Spleen (tissue), 11 donors: Measurements from ENCODE around the gene TMSB4X. TPM values are rescaled to one million over a fixed set of nuclear protein-coding genes. Genes with fewer than 3 reads are reported as not detected.

Experiments
- DNase-seq: peaks from one replicate; pipeline ENCODE4 v3.0.0-alpha.2; 2020
- H3K27ac ChIP-seq, 8 donors: fragments of 200-600 bp; sonication (generic) in 7 of 8; 1 replicate in 4 of 8; 2 replicates in 4 of 8; pipeline versions ENCODE4 v1.5.0 to v1.8.0; 2016 to 2021; ENCODE audit warnings: inconsistent platforms in 4 of 8, mild to moderate bottlenecking in 4 of 8, moderate library complexity in 1 of 8
- H3K27me3 ChIP-seq, 7 donors: fragments of 200-600 bp; sonication (generic) in 6 of 7; replicated peaks in 1 of 7; 1 replicate in 4 of 7; 2 replicates in 3 of 7; pipeline versions ENCODE4 v1.5.0 to v1.8.0; 2016 to 2021; ENCODE audit warnings: inconsistent platforms in 3 of 7, mild to moderate bottlenecking in 1 of 7
- H3K36me3 ChIP-seq, 6 donors: fragments of 200-600 bp; sonication (generic) in 5 of 6; 1 replicate in 4 of 6; 2 replicates in 2 of 6; pipeline versions ENCODE4 v1.5.0 to v1.8.0; 2016 to 2021; ENCODE audit warnings: inconsistent platforms in 2 of 6
- H3K4me1 ChIP-seq, 6 donors: fragments of 200-600 bp; sonication (generic) in 5 of 6; 1 replicate in 3 of 6; 2 replicates in 3 of 6; pipeline versions ENCODE4 v1.5.0 to v1.8.0; 2016 to 2021; ENCODE audit warnings: inconsistent platforms in 3 of 6
- H3K4me3 ChIP-seq, 8 donors: fragments of 200-600 bp; sonication (generic) in 7 of 8; 1 replicate in 4 of 8; 2 replicates in 4 of 8; pipeline versions ENCODE4 v1.5.0 to v1.8.0; 2016 to 2021; ENCODE audit warnings: inconsistent platforms in 4 of 8, mild to moderate bottlenecking in 4 of 8, moderate library complexity in 2 of 8
- H3K9me3 ChIP-seq, 8 donors: fragments of 200-600 bp; sonication (generic) in 7 of 8; 1 replicate in 4 of 8; 2 replicates in 4 of 8; pipeline versions ENCODE4 v1.5.0 to v1.8.0; 2016 to 2021; ENCODE audit warnings: inconsistent platforms in 4 of 8
- CTCF ChIP-seq, 11 experiments: fragments of 200-600 bp in 7 of 11; fragments of 450-650 bp in 4 of 11; sonication (generic) in 4 of 11; IDR thresholded peaks in 8 of 11; conservative IDR thresholded peaks in 3 of 11; 1 replicate in 7 of 11; 2 replicates in 4 of 11; pipeline versions ENCODE4 v1.4.0 to v1.8.0; 2016 to 2021; ENCODE audit warnings: antibody characterized with exemption in 11 of 11, inconsistent platforms in 4 of 11, mild to moderate bottlenecking in 1 of 11
- POLR2A ChIP-seq, 3 donors: fragments of 450-650 bp; IDR thresholded peaks; one replicate each; pipeline ENCODE4 v1.5.1; 2017; ENCODE audit warnings: antibody characterized with exemption in 3 of 3, mild to moderate bottlenecking in 1 of 3
- POLR2AphosphoS5 ChIP-seq, 3 donors: sonication (generic); formaldehyde crosslinking; IDR thresholded peaks; one replicate each; pipeline ENCODE4 v1.5.1; 2017; ENCODE audit warnings: antibody characterized with exemption in 3 of 3
- WGBS, 5 donors: extraction: QIAGEN DNeasy Blood & Tissue Kit in 3 of 5; methylation state at CpG; one replicate each; pipeline versions ENCODE4 v1.1.5 to v1.1.7; 2013 to 2018; 5-methylcytosine and 5-hydroxymethylcytosine counted together
- intact Hi-C: fragments of 100-400 bp; cut with DNase I; formaldehyde crosslinking; loops from one replicate; pipeline ENCODE4 v1.15.0; 2023; ENCODE audit warnings: low total_unique reads
- polyA plus RNA-seq, 3 donors: library from polyadenylated mRNA; stranded (reverse); fragments of 200-250 nt; gene quantifications; one replicate each; pipeline ENCODE4 v1.2.1, GENCODE V29; 2013
- total RNA-seq, 7 donors: library from RNA; depleted of rRNA in 3 of 7; stranded (reverse); fragments of >200 nt in 3 of 7; fragmentation: NEBNext Ultra II Directional in 4 of 7; extraction: Animal tissue kit (Norgen Biotek cat#: 25700) in 4 of 7; gene quantifications; one replicate each; pipeline versions ENCODE4 v1.1.0 to v1.2.1, GENCODE V29; 2016 to 2021
- donor health status: healthy with polysubstance abuse.
- donor health status: DM: no; HTN: no; CAD: no; lungs with moderate emphysema.
- donor health status: DM: no; HTN: no; CAD: no.
- donor health status: Bipolar disorder and iron deficiency.
- donor health status: healthy.
- donor health status: DM: no; HTN: no; CAD: no.
- donor health status: DM: yes; HTN: yes; CAD: no.

TMSB4X gene
- total and polyA plus RNA-seq, 10 donors: 6,343 to 19,174 (median 11,085) TPM

GRCh38 chrX:13005661-13006473, 31.0 kb downstream of the TMSB4X start:
- intact Hi-C loops: no loop called here
- H3K4me1 ChIP-seq: peaks cover 32 to 98% (median 68%) of the 10 kb centered on the region in 6 donors

GRCh38 chrX:13007519-13008188, 32.7 kb downstream of the TMSB4X start:
- peaks cover 0 to 6% (median 0%) of the 10 kb centered on the region in 7 donors for H3K27me3 ChIP-seq
- H3K4me1 ChIP-seq: peaks cover 20 to 85% (median 52%) of the 10 kb centered on the region in 6 donors
- DNase-seq: no peak
- 73 to 92% (median 86%) methylated on average over 2 of the region's 2 CpGs for WGBS, 5 donors
- intact Hi-C loops: no loop called here
- no peak overlapping the region for H3K4me3 ChIP-seq
- no peaks in the 10 kb centered on the region for H3K36me3 ChIP-seq
- peak overlapping the region in 5 of 8 donors; percentile 13 to 84 (median 80) for H3K27ac ChIP-seq
- H3K9me3 ChIP-seq: no peaks in the 10 kb centered on the region
- no peak for TF ChIP-seq CTCF (IDR thresholded peaks at IDR 0.05 in 8 of 11, conservative IDR thresholded peaks at IDR 0.05 in 3 of 11)
- no peak for TF ChIP-seq POLR2A (IDR thresholded peaks at IDR 0.05)
- no peak for TF ChIP-seq POLR2AphosphoS5 (IDR thresholded peaks at IDR 0.05)

More at GRCh38 chrX:13005661-13006473, 31.0 kb downstream of the TMSB4X start:
- Histone ChIP-seq H3K27ac (peak overlapping the region; percentile 13 to 84 (median 69)), H3K36me3 (no peaks in the 10 kb centered on the region), H3K4me3 (peak overlapping the region in 1 of 8 donors; percentile 3), H3K27me3 (peaks cover 0 to 6% (median 0%) of the 10 kb centered on the region in 7 donors), H3K9me3 (no peaks in the 10 kb centered on the region)
- TF ChIP-seq POLR2AphosphoS5 (IDR thresholded peaks at IDR 0.05): no peak
- no peak for TF ChIP-seq CTCF (IDR thresholded peaks at IDR 0.05 in 8 of 11, conservative IDR thresholded peaks at IDR 0.05 in 3 of 11)
- TF ChIP-seq POLR2A (IDR thresholded peaks at IDR 0.05): no peak
- 18 to 45% (median 39%) methylated on average over 8 to 9 of the region's 9 CpGs for WGBS, 5 donors
- no peak for DNase-seq

- DNase-seq: no peak
- Histone ChIP-seq H3K27me3 (peaks cover 0 to 6% (median 0%) of the 10 kb centered on the region in 7 donors), H3K36me3 (no peaks in the 10 kb centered on the region), H3K4me3 (no peak overlapping the region), H3K27ac (peak overlapping the region in 7 of 8 donors; percentile 12 to 84 (median 77)), H3K9me3 (no peaks in the 10 kb centered on the region), H3K4me1 (peaks cover 20 to 85% (median 52%) of the 10 kb centered on the region in 6 donors)
- TF ChIP-seq POLR2AphosphoS5 (IDR thresholded peaks at IDR 0.05) (no peak), POLR2A (IDR thresholded peaks at IDR 0.05) (no peak), CTCF (IDR thresholded peaks at IDR 0.05 in 8 of 11, conservative IDR thresholded peaks at IDR 0.05 in 3 of 11) (no peak)
- 11 to 59% (median 49%) methylated on average over 1 to 2 of the region's 2 CpGs for WGBS, 5 donors
- intact Hi-C loops: no loop called here
Observed at GRCh38 chrX:13008189-13008533, 33.3 kb downstream of the TMSB4X start.

- WGBS, 5 donors: 84 to 100% (median 95%) methylated on average over 2 to 3 of the region's 3 CpGs
- Histone ChIP-seq H3K27ac (peak overlapping the region in 6 of 8 donors; percentile 12 to 84 (median 78)), H3K4me1 (peaks cover 27 to 85% (median 54%) of the 10 kb centered on the region in 6 donors), H3K27me3 (peaks cover 0 to 6% (median 0%) of the 10 kb centered on the region in 7 donors), H3K4me3 (no peak overlapping the region), H3K36me3 (no peaks in the 10 kb centered on the region), H3K9me3 (no peaks in the 10 kb centered on the region)
- TF ChIP-seq CTCF (IDR thresholded peaks at IDR 0.05 in 8 of 11, conservative IDR thresholded peaks at IDR 0.05 in 3 of 11): no peak
- no peak for TF ChIP-seq POLR2A (IDR thresholded peaks at IDR 0.05)
- no peak for TF ChIP-seq POLR2AphosphoS5 (IDR thresholded peaks at IDR 0.05)
- intact Hi-C loops: no loop called here
- no peak for DNase-seq
Observed at GRCh38 chrX:13008851-13009250, 33.9 kb downstream of the TMSB4X start.
